IPS-NIHi7 (cell line): ENCODE results near the gene KCNH2.
A peak's percentile ranks its signal among the peaks of the same experiment; 100 is the strongest.

Source experiments
- DNase-seq: peaks from one replicate; pipeline ENCODE4 v3.0.0; 2012; ENCODE audit warnings: mixed read lengths; ENCODE audit errors: extremely low spot score

The KCNH2 gene

GRCh38 chr7:150974468-150975391 is 3.4 kb downstream of the KCNH2 start:
- DNase-seq: no peak

DNA sequence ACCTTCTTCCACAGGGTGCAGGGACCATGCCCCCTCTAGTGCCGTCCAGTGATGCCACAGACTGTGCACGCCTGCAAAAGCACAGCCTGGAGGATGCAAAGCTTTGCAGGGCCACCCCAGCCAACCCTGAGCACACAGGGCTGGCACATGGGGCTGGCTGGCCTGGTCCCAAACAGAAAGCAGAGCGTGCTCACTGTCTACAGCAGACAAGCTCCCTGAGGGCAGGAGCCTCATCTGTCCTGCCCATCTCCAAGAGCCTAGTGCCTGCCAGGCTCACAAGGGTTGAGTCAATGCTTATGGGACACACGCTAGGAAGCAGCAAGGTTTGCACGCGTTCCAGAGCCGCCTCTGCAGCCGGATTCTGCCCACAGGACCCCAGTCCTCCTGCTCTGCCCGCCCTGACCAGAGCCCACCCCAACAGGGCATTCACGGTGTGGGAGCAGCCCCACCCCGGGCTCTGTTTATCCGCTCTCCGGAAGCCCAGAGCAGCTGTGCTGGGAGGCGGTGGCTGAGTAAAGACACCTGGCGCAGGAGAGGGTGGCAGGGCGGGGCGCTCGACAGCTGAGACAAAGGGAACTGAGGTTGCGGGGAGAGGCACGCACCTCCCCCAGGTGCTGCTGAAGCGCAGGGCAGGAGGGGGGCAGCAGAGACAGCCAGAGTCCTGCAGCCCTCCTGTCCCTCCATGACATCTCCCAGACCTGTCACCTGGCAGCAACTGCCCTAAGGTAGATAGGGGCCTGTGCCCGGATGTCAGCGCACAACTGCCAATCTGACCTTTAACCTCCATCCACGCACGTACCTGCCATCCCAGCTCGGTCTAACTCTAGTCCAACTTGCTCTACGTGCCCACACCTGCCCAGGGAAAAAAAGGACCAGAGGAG is 4.3 kb downstream of the KCNH2 start:
- DNase-seq: no peak

DNA sequence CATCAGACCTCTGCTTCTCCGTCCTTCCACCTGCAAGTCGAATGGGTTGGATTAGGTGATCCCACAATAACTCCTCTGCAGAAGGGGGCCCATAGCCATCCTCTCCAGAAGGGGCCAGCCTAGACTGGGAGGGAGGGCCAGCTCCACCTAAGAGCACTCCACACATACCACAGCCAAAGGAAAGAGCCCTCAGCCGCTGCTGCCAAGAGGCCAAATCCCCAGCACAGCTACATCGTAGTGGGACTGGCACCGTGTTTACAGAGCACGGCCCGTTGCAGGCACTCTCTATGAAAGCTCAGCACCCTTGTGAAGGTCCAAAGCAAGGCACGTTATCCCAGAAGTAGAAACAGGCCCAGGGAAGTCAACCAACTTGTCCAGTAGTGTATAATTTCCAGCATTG is 5.4 kb downstream of the KCNH2 start:
- DNase-seq: no peak

- no peak for DNase-seq
These were observed 6.1 kb downstream of the KCNH2 start for GRCh38 chr7:150972023-150972468.

DNA sequence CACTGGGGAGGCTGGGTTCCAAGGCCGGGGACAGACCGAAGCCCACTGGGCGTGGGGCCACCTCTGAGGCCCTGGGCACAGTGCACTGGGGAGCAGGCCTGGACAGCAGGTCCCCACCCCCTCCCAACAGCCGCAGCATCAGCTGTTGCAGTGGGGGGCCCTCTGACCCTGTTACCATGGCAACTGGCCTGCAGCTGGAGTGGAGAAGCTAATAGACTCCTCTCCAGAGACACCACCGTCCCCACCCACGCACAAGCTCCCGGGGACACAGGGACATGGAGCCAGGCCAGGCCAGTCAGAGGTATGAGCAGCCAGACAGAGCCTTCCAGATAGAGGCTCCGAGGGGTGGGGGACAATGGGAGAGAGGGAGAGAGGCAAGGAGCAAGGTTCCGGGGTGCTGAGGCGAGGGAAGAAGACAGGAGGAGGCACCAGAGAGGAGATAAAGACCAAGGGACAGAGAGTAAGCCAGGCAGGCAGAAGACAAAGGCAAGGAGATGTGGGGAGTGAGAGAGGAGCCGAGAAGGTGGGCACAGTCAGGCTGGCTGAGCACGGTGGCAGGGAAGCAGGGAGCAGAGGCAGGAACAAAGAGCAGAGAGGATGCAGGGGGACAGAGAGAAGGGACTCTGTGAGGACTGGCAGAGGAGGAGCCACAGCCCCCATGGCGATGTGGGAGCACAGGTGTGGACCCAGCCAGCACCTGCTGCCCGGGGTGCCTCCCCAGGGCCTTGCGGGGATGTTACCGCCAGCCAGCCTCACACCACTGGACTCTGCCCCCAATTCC is 6.7 kb downstream of the KCNH2 start:
- no peak for DNase-seq

DNA sequence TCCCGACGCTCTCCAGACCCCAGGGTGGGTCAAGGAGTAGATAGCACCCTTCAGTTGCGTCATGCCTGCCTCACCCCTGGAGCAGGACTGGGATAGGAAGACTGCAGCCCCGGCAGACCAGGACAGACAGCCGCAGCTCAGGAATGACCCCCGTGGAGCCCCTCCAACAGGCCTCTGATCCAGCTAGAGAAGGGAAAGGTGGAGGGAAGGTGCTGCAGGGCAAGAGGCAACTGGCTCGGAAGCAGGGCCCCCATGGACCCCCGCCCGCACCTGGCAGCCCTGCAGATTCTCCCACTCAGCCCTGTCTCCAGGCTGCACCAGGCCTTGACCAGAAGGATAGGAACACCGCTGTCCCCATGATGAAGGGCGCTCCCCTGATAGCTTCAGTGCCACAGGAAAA is 7.7 kb downstream of the KCNH2 start:
- no peak for DNase-seq

DNA sequence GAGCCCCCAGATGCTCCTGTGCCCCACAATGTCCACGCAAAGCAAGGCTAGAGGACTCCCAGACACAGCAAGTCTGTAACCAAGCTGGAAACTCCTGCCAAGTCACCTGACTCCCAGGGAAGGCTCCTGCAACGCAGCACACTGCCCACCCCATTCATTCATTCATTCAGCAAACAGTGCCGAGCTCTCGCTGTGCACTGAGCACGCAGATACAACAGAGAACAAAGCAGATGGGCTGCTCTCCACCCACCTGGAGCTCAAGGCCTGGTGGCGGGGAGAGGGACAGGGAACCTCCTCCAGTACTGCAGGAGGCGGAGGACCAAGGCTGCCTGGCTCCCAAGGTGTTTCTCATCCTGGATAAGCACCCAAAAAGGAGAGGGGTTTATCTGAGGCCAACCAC is 8.6 kb downstream of the KCNH2 start:
- DNase-seq: no peak

- DNase-seq: no peak
These were observed 9.3 kb downstream of the KCNH2 start for GRCh38 chr7:150968734-150969372.

GRCh38 chr7:150968056-150968733 is 9.9 kb downstream of the KCNH2 start:
- DNase-seq: no peak

- DNase-seq: no peak
These were observed 10.8 kb downstream of the KCNH2 start for GRCh38 chr7:150967349-150967748.

GRCh38 chr7:150966002-150966401 is 12.1 kb downstream of the KCNH2 start:
- DNase-seq: peak; percentile 65

DNA sequence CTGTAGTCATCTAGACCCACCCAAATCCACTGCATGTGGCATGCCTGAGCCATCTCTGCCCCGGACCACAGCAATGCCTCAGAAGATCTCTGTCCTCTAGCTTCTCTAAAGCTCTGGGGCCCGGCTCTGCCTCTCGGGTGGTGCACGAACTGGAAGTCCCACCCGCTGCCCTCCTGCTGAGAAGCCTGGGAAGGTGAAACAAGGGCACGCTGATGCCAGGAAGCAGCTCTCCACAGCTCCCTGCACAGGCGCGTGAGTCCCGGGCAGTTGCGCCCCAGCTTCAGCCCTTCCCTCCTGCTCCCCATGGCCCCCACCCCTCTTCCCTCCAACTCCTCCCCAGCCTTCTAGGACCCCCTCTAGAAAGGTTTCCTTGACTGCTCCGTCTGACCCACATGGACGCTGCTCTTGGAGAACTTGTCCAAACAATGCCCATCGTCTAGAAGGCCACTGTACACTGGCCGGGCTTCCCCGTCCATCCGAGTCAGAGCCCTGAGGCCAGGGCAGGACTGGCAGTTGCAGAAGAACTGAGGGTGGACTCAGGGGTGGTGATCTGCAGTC is 12.8 kb downstream of the KCNH2 start:
- no peak for DNase-seq

GRCh38 chr7:150964593-150965111 is 13.5 kb downstream of the KCNH2 start:
- DNase-seq: peak; percentile 56

DNA sequence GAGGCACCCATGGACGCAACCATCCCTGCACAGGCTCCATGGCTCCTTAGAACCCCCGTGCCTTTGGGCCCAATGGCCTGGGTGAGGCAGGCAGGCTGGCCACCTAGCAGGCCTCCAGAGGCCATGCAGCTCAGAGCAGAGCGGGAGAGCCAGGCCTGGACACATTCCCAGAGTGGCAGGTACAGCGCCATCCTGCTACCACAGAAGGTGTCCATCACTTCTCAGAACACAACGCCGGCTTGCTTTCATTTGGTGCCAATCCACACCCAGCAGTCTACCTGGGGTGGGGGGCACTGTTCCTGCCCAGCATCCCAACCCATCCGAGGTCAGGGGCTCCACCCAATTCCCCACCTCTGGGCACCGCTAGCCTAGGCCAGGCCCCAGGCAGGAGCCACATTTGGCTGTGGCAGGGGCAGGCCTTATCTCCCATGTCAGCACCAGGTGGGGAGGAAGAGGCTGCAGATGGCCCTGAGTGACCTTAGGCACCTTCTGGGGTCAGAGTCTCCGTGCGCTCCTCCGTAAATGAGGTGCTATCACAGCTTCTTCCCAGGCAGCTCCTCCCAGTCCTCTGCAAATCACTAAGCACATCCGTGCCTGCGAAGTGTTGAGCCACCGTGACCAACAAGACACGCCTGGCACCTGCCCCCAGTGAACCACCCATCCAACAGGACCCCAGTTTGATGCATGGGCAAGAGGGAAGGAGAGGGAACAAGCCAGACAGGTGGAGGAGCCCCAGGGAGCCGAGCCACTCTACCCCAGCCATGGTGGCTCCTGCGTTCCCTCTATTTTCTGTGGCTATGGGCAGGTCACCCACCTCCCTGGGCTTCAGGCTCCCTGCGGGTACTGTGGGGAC is 14.2 kb downstream of the KCNH2 start:
- DNase-seq: no peak

- peak; percentile 90 for DNase-seq
These were observed 15.3 kb downstream of the KCNH2 start for GRCh38 chr7:150962553-150963399.

DNA sequence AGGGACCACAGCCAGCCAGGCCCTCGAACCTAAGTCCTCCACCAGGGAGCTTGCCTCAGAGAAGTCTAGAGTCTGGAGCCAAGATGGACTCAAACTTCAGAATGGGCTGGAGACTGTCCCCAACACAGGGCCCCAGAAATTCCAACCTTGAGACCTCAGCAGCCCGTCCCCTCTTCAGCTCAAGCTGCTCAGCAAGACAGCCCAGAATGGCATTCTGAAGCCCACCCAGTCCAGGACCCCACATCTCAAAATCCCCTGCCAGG is 15.9 kb downstream of the KCNH2 start:
- DNase-seq: no peak

GRCh38 chr7:150961510-150962289 is 16.4 kb downstream of the KCNH2 start:
- no peak for DNase-seq
